Trophoblast cell (in vitro differentiated cells and primary cell): Measurements from ENCODE around the gene SOS1.

ENCODE experiments used
- DNase-seq, 2 donors: peaks; one replicate each; pipeline ENCODE4 v3.0.0-alpha.2; 2016
- H2AFZ ChIP-seq: 2 replicates; pipeline ENCODE4 v1.6.1; 2013; ENCODE audit warnings: low read length, moderate library complexity, mild to moderate bottlenecking; ENCODE audit not compliant: insufficient read depth, poor library complexity
- H2AK5ac ChIP-seq: 2 replicates; pipeline ENCODE4 v1.6.1; 2013; ENCODE audit warnings: mild to moderate bottlenecking, low read length
- H2BK120ac ChIP-seq: 2 replicates; pipeline ENCODE4 v1.6.1; 2013; ENCODE audit warnings: low read length, mild to moderate bottlenecking, moderate library complexity; ENCODE audit not compliant: insufficient read depth, poor library complexity
- H2BK12ac ChIP-seq: 2 replicates; pipeline ENCODE4 v1.6.1; 2013; ENCODE audit warnings: mild to moderate bottlenecking, low read length, moderate library complexity
- H2BK5ac ChIP-seq: 2 replicates; pipeline ENCODE4 v1.6.1; 2013; ENCODE audit warnings: low read length, low read depth, moderate library complexity, mild to moderate bottlenecking; ENCODE audit not compliant: poor library complexity
- H3K14ac ChIP-seq: 2 replicates; pipeline ENCODE4 v1.6.1; 2013; ENCODE audit warnings: mild to moderate bottlenecking, low read length
- H3K18ac ChIP-seq: 2 replicates; pipeline ENCODE4 v1.6.1; 2013; ENCODE audit warnings: mild to moderate bottlenecking, low read length
- H3K23ac ChIP-seq: 2 replicates; pipeline ENCODE4 v1.6.1; 2013; ENCODE audit warnings: low read length
- H3K27ac ChIP-seq: 2 replicates; pipeline ENCODE4 v1.5.1; 2013; ENCODE audit warnings: low read depth, mild to moderate bottlenecking, inconsistent platforms, low read length, moderate library complexity
- H3K27me3 ChIP-seq: 2 replicates; pipeline ENCODE4 v1.6.1; 2013; ENCODE audit warnings: inconsistent platforms, mild to moderate bottlenecking, low read length, moderate library complexity; ENCODE audit not compliant: insufficient read depth
- H3K36me3 ChIP-seq, 2 experiments: 1 replicate in 1 of 2; 2 replicates in 1 of 2; pipeline ENCODE4 v1.6.1; 2013; ENCODE audit warnings: low read length in 2 of 2, mild to moderate bottlenecking in 2 of 2, moderate library complexity in 1 of 2; ENCODE audit not compliant: insufficient read depth in 2 of 2, control insufficient read depth in 1 of 2
- H3K4ac ChIP-seq: 2 replicates; pipeline ENCODE4 v1.6.1; 2013; ENCODE audit warnings: low read depth, mild to moderate bottlenecking, low read length, moderate library complexity
- H3K4me1 ChIP-seq, 2 experiments: 1 replicate in 1 of 2; 2 replicates in 1 of 2; pipeline ENCODE4 v1.6.1; 2013; ENCODE audit warnings: low read length in 2 of 2, mild to moderate bottlenecking in 2 of 2, moderate library complexity in 1 of 2; ENCODE audit not compliant: insufficient read depth in 2 of 2, control insufficient read depth in 1 of 2
- H3K4me2 ChIP-seq: 2 replicates; pipeline ENCODE4 v1.6.1; 2013; ENCODE audit warnings: inconsistent platforms, mild to moderate bottlenecking, low read length, moderate library complexity
- H3K4me3 ChIP-seq: 2 replicates; pipeline ENCODE4 v1.5.1; 2013; ENCODE audit warnings: mild to moderate bottlenecking, low read depth, low read length, inconsistent platforms
- H3K79me1 ChIP-seq: one replicate; pipeline ENCODE4 v1.6.1; 2013; ENCODE audit warnings: low read length
- H3K79me2 ChIP-seq: 2 replicates; pipeline ENCODE4 v1.6.1; 2013; ENCODE audit warnings: low read length, mild to moderate bottlenecking; ENCODE audit not compliant: control insufficient read depth, insufficient read depth, poor library complexity
- H3K9ac ChIP-seq: 2 replicates; pipeline ENCODE4 v1.6.1; 2013; ENCODE audit warnings: mild to moderate bottlenecking, low read length
- H3K9me3 ChIP-seq: 2 replicates; pipeline ENCODE4 v1.6.1; 2013; ENCODE audit warnings: low read depth, mild to moderate bottlenecking, control low read depth, inconsistent platforms, low read length; ENCODE audit not compliant: insufficient read depth
- H4K12ac ChIP-seq: 2 replicates; pipeline ENCODE4 v1.6.1; 2013; ENCODE audit warnings: low read depth, mild to moderate bottlenecking, low read length, moderate library complexity
- H4K8ac ChIP-seq: 2 replicates; pipeline ENCODE4 v1.6.1; 2013; ENCODE audit warnings: low read depth, mild to moderate bottlenecking, low read length, moderate library complexity
- H4K91ac ChIP-seq: one replicate; pipeline ENCODE4 v1.6.1; 2013; ENCODE audit warnings: low read depth, mild to moderate bottlenecking, low read length, moderate library complexity
- WGBS: extraction: QIAGEN DNeasy Blood & Tissue Kit; methylation state at CpG from one replicate; pipeline ENCODE4 v1.1.7; 2013; ENCODE audit warnings: missing lambda C conversion rate; ENCODE audit not compliant: insufficient read length, insufficient coverage; ENCODE audit errors: extremely low coverage; 5-methylcytosine and 5-hydroxymethylcytosine counted together

Gene SOS1

GRCh38 chr2:39107156-39107555 lies 13.7 kb downstream of the SOS1 start:
- Histone ChIP-seq H4K12ac (no peak overlapping the region), H3K36me3 (peaks cover under 1% of the 10 kb centered on the region in 2 experiments), H3K79me1 (no peaks in the 10 kb centered on the region), H3K27me3 (no peaks in the 10 kb centered on the region), H2BK120ac (no peak overlapping the region), H3K14ac (no peak overlapping the region), H4K91ac (no peak overlapping the region), H3K23ac (no peak overlapping the region), H3K9me3 (no peaks in the 10 kb centered on the region), H3K4me3 (no peak overlapping the region), H2BK12ac (no peak overlapping the region), H3K4me1 (no peaks in the 10 kb centered on the region), H4K8ac (no peak overlapping the region), H2AFZ (no peak overlapping the region), H3K4me2 (no peak overlapping the region), H3K9ac (no peak overlapping the region), H3K4ac (peak overlapping the region; percentile 12), H3K18ac (no peak overlapping the region), H3K79me2 (peaks cover 9% of the 10 kb centered on the region), H3K27ac (no peak overlapping the region), H2BK5ac (no peak overlapping the region), H2AK5ac (no peak overlapping the region)
- no CpG with 5 or more reads among the region's 4 CpGs for WGBS
- DNase-seq = no peak

DNA sequence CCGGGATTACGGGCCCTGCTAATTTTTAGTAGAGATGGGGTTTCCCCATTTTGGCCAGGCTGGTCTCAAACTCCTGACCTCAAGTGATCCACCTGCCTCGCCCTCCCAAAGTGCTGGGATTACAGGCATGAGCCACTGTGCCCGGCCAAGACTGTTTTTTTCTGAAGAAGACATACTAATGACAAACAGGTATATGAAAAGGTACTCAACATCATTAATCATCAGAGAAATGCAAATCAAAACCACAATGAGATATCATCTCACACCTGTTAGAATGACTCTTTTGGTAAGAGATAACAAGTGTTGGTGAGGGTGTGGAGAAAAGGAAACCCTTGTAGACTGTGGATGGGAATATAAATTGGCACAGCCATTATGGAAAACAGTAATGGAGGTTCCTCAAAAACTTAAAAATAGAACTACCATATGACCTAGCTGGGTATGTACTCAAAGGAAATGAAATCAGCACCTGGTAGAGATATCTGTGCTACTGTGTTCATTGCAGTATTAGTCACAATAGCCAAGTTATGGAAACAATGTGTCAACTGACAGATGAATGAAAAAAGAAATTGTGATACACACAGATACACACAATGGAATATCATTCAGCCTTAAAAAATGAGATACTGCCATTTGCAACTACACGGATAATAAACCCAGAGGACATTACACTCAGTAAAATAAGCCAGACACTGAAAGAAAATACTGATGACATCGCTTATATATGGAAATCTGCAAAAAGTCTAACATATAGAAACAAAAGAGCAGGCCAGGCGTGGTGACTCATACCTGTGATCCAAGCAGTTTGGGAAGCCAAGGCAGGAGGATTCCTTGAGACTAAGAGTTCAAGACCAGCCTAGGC lies 20.8 kb downstream of the SOS1 start:
- Histone ChIP-seq H3K36me3 (no peaks in the 10 kb centered on the region), H3K4me2 (no peak overlapping the region), H3K27me3 (no peaks in the 10 kb centered on the region), H3K23ac (no peak overlapping the region), H2BK120ac (no peak overlapping the region), H2AFZ (no peak overlapping the region), H2BK5ac (no peak overlapping the region), H3K27ac (no peak overlapping the region), H3K9me3 (no peaks in the 10 kb centered on the region), H4K12ac (no peak overlapping the region), H4K91ac (no peak overlapping the region), H3K4ac (peak overlapping the region; percentile 55), H3K79me2 (peaks cover 6% of the 10 kb centered on the region), H4K8ac (no peak overlapping the region), H3K4me1 (peaks cover 0 to 2% of the 10 kb centered on the region in 2 experiments), H3K4me3 (no peak overlapping the region), H2AK5ac (no peak overlapping the region), H3K79me1 (no peaks in the 10 kb centered on the region), H3K14ac (no peak overlapping the region), H3K18ac (no peak overlapping the region), H3K9ac (no peak overlapping the region), H2BK12ac (no peak overlapping the region)
- WGBS = no CpG with 5 or more reads among the region's 7 CpGs
- peak in 1 of 2 donors; percentile 66 for DNase-seq

- Histone ChIP-seq H3K23ac (no peak overlapping the region), H3K27me3 (no peaks in the 10 kb centered on the region), H3K79me2 (peaks cover 6% of the 10 kb centered on the region), H3K79me1 (no peaks in the 10 kb centered on the region), H3K4ac (peak overlapping the region; percentile 55), H3K27ac (no peak overlapping the region), H2AFZ (no peak overlapping the region), H3K9me3 (no peaks in the 10 kb centered on the region), H4K12ac (no peak overlapping the region), H2AK5ac (no peak overlapping the region), H3K4me1 (peaks cover 0 to 2% of the 10 kb centered on the region in 2 experiments), H2BK5ac (no peak overlapping the region), H3K14ac (no peak overlapping the region), H3K4me2 (no peak overlapping the region), H4K8ac (no peak overlapping the region), H3K9ac (no peak overlapping the region), H3K18ac (no peak overlapping the region), H3K36me3 (no peaks in the 10 kb centered on the region), H2BK12ac (no peak overlapping the region), H3K4me3 (no peak overlapping the region), H4K91ac (no peak overlapping the region), H2BK120ac (no peak overlapping the region)
- no CpG with 5 or more reads among the region's 2 CpGs for WGBS
- DNase-seq = no peak
Measured at GRCh38 chr2:39099310-39099869, 21.5 kb downstream of the SOS1 start.

DNA sequence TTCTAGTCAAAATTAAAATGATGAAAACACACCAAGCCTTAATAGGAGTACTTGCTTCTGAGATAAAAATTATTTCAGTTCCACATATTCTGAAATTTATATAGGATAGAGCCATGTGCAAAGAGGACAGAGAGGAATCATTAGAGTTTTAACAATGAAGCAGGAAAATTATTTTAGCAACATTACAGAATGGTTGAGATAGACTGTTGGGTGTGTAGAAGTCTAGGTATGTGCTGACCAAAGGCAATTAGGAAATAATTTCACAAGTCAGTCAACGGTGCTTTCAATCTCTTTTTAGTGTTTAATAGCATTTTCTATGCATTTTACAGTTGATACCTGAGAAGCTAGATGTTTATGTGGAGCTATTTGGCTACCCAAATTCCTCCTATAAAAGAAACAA lies 25.2 kb downstream of the SOS1 start:
- Histone ChIP-seq H3K9me3 (no peaks in the 10 kb centered on the region), H3K14ac (no peak overlapping the region), H2BK12ac (no peak overlapping the region), H4K8ac (no peak overlapping the region), H3K27ac (no peak overlapping the region), H3K9ac (no peak overlapping the region), H2AK5ac (no peak overlapping the region), H3K79me2 (peaks cover under 1% of the 10 kb centered on the region), H2BK5ac (no peak overlapping the region), H4K91ac (no peak overlapping the region), H3K4me2 (no peak overlapping the region), H3K79me1 (no peaks in the 10 kb centered on the region), H3K27me3 (no peaks in the 10 kb centered on the region), H3K18ac (no peak overlapping the region), H2AFZ (no peak overlapping the region), H4K12ac (no peak overlapping the region), H2BK120ac (no peak overlapping the region), H3K23ac (no peak overlapping the region), H3K4me3 (no peak overlapping the region), H3K4me1 (peaks cover 0 to 2% of the 10 kb centered on the region in 2 experiments), H3K4ac (no peak overlapping the region), H3K36me3 (peaks cover 0 to 3% of the 10 kb centered on the region in 2 experiments)
- WGBS = no CpG with 5 or more reads among the region's 1 CpG
- no peak for DNase-seq
